ENCODE data around the gene RPS6KA2.
A peak's percentile ranks its signal among the peaks of the same experiment; 100 is the strongest.

The RPS6KA2 gene

DNA sequence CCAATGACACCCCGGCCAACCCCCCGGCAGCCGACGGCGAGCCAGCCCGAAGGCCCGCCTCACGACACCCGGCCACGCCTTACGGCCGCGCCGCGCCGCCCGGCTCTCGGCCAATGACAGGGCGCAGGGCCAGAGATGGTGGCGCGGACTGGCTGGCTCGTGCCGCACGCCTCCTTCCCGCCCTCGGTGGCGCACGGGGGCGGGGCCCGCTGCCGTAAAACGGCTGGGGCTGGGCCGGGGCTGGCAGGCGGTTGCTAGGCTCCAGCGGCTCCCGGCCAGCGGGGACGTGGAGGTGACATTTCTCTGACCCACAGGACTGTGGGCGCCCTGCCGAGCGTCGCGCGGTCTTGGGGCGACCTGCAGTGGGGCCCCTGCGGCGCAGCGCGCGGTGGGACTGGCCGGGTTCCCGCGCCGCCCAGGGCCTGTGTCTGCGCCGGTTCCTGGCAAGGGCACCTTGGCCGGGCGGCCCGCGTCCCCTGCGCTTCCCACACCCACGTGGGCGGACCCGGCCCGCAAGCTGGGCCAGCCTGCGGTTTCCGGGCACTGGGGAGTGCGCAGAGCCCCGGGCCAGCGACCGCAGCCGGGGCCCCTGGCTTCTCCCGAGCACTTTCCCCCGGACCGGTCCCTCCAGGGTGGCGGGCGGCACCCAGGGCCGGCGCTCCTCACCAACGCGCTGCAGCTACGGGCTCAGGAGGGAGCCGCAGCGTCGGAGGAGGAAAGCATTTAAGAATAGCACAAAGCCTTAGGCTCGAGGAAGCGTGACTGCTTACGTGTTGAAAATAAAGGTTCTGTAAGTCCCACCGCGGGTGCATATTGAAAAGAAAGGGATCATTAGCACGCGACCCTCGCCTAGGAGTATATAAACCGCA, 243.9 kb downstream of the RPS6KA2 start, which contains the start of gene MPC1:
MPC1 (minus strand) TSS at position 8 of the 869 bp plus-strand sequence. CDS start 64 bp downstream, outside the sequence.
- H3K27ac ChIP-seq (ENCODE audit: insufficient read depth, low read length, poor library complexity, severe bottlenecking): peak within 1 kb of the TSS; percentile 76
- H3K9me3 ChIP-seq (ENCODE audit: control insufficient read depth, low read length): no peaks in the 10 kb centered on the region
- H3K4me1 ChIP-seq (ENCODE audit: control insufficient read depth, insufficient read depth, low read length, poor library complexity, severe bottlenecking): peaks cover 5% of the 10 kb centered on the region
- peak; percentile 84 to 90 (median 89) for DNase-seq
- peak within 1 kb of the TSS; percentile 87 for H3K4me3 ChIP-seq (ENCODE audit: insufficient read depth, low read depth, low read length, poor library complexity, severe bottlenecking)
- no peaks in the 10 kb centered on the region for H3K36me3 ChIP-seq (ENCODE audit: control insufficient read depth, insufficient read depth, low read length)
- no peaks in the 10 kb centered on the region for H3K27me3 ChIP-seq (replicated peaks; ENCODE audit: control insufficient read depth, insufficient read depth, low read length, poor library complexity, severe bottlenecking)

DNA sequence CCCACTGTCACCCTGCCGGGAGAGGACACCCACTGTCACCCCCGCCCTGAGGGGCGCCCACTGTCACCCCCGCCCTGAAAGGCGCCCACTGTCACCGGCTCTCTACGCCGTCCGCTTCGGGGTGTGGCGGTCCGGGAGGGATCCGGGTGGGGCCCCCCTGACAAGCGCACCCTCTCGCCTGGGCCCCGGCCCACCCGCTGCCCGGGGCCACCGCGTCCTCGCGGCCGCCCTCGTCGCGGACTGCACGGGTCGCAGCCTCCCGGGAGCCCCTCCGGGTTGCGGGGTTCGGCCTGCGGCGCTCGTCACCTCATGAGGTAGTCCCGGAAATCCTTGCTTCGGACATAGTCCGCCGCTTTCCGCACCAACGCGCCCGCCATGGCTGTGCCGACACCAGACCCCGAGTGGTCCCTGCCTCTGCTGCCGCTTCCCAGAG, 244.5 kb downstream of the RPS6KA2 start:
- H3K27me3 ChIP-seq (replicated peaks; ENCODE audit: control insufficient read depth, insufficient read depth, low read length, poor library complexity, severe bottlenecking): no peaks in the 10 kb centered on the region
- H3K36me3 ChIP-seq (ENCODE audit: control insufficient read depth, insufficient read depth, low read length): no peaks in the 10 kb centered on the region
- no peak for DNase-seq
- no peaks in the 10 kb centered on the region for H3K9me3 ChIP-seq (ENCODE audit: control insufficient read depth, low read length)
- peak overlapping the region; percentile 87 for H3K4me3 ChIP-seq (ENCODE audit: insufficient read depth, low read depth, low read length, poor library complexity, severe bottlenecking)
- H3K27ac ChIP-seq (ENCODE audit: insufficient read depth, low read length, poor library complexity, severe bottlenecking): peak overlapping the region; percentile 76
- H3K4me1 ChIP-seq (ENCODE audit: control insufficient read depth, insufficient read depth, low read length, poor library complexity, severe bottlenecking): peaks cover 5% of the 10 kb centered on the region

DNA sequence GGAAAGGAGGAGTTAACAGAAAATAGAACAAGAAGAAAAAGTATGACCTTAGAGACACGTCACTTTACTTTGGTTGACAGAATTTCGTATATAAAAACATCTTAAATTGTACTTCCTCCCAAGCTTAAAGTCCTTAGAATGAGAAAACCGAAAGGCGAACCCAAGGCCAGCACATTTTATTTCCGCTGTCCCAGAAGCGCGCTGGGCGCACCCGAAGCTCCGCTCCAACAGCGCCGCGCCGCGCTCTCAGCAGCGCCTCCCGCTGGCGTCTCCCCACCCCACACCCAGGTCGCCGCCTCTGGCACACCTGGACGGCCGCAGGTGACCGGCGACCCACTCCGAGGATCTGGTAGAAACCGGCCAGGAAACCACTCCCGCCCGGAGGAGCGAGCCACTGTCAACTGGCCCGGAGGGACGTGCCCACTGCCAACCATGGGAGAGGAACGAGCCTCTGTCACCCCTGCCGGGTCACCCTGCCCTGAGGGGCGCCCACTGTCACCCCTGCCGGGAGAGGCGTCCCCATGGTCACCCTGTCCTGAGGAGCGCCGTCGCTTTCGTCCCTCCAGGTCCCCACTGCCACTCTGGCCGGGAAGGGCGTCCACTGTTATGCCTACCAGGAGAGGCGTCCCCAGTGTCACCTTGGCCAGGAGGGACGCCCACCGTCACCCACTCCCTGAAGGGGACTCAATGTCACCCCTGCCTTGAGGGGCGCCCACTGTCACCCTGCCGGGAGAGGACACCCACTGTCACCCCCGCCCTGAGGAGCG, 245.1 kb downstream of the RPS6KA2 start:
- DNase-seq: peak; percentile 23 to 48 (median 32)
- peak overlapping the region; percentile 76 for H3K27ac ChIP-seq (ENCODE audit: insufficient read depth, low read length, poor library complexity, severe bottlenecking)
- peak overlapping the region; percentile 87 for H3K4me3 ChIP-seq (ENCODE audit: insufficient read depth, low read depth, low read length, poor library complexity, severe bottlenecking)
- H3K36me3 ChIP-seq (ENCODE audit: control insufficient read depth, insufficient read depth, low read length): no peaks in the 10 kb centered on the region
- no peaks in the 10 kb centered on the region for H3K9me3 ChIP-seq (ENCODE audit: control insufficient read depth, low read length)
- H3K4me1 ChIP-seq (ENCODE audit: control insufficient read depth, insufficient read depth, low read length, poor library complexity, severe bottlenecking): peaks cover 5% of the 10 kb centered on the region
- H3K27me3 ChIP-seq (replicated peaks; ENCODE audit: control insufficient read depth, insufficient read depth, low read length, poor library complexity, severe bottlenecking): no peaks in the 10 kb centered on the region

DNA sequence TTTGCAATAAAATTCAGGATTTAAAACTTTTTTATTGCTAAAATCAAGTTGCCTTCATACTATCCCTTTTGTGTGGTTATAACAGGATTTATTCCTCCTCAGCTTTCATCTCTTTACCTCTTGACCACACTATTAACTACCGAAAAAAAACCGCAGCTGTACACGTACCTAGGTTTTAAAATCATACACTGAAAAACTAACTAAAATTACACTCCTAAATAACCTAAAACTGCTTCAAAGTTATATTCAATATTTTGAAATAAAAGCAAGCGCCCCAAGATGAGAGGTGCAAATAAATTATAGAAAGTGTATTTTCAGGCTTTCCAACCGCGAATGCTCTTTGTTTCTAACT, 245.7 kb downstream of the RPS6KA2 start:
- no peaks in the 10 kb centered on the region for H3K9me3 ChIP-seq (ENCODE audit: control insufficient read depth, low read length)
- no peak overlapping the region for H3K27ac ChIP-seq (ENCODE audit: insufficient read depth, low read length, poor library complexity, severe bottlenecking)
- H3K4me3 ChIP-seq (ENCODE audit: insufficient read depth, low read depth, low read length, poor library complexity, severe bottlenecking): peak overlapping the region; percentile 87
- no peaks in the 10 kb centered on the region for H3K36me3 ChIP-seq (ENCODE audit: control insufficient read depth, insufficient read depth, low read length)
- H3K4me1 ChIP-seq (ENCODE audit: control insufficient read depth, insufficient read depth, low read length, poor library complexity, severe bottlenecking): peaks cover 5% of the 10 kb centered on the region
- no peak for DNase-seq
- H3K27me3 ChIP-seq (replicated peaks; ENCODE audit: control insufficient read depth, insufficient read depth, low read length, poor library complexity, severe bottlenecking): no peaks in the 10 kb centered on the region

DNA sequence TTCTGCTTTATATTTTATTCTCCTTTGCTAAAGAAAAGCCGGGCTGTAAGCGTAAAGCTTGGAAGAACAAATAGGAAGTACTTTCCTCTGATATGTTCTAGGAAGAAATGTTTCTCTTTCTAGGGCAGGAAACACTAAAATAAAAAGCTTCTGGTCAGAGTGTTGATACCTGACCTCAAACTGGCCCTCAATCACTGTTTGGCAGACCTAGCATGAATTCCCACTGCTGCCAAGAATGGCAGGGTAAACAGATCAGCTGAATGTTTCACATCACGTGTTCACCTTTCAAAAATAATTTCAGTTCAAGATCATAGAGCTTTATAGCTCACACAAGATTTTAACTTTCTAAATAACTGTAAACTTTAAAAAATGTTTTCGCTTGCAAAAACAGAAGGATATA, 247.3 kb downstream of the RPS6KA2 start:
- Histone ChIP-seq H3K4me3 (ENCODE audit: insufficient read depth, low read depth, low read length, poor library complexity, severe bottlenecking) (no peak overlapping the region), H3K9me3 (ENCODE audit: control insufficient read depth, low read length) (no peaks in the 10 kb centered on the region), H3K36me3 (ENCODE audit: control insufficient read depth, insufficient read depth, low read length) (no peaks in the 10 kb centered on the region), H3K27me3 (replicated peaks; ENCODE audit: control insufficient read depth, insufficient read depth, low read length, poor library complexity, severe bottlenecking) (no peaks in the 10 kb centered on the region), H3K4me1 (ENCODE audit: control insufficient read depth, insufficient read depth, low read length, poor library complexity, severe bottlenecking) (peaks cover 5% of the 10 kb centered on the region), H3K27ac (ENCODE audit: insufficient read depth, low read length, poor library complexity, severe bottlenecking) (no peak overlapping the region)
- DNase-seq: no peak

DNA sequence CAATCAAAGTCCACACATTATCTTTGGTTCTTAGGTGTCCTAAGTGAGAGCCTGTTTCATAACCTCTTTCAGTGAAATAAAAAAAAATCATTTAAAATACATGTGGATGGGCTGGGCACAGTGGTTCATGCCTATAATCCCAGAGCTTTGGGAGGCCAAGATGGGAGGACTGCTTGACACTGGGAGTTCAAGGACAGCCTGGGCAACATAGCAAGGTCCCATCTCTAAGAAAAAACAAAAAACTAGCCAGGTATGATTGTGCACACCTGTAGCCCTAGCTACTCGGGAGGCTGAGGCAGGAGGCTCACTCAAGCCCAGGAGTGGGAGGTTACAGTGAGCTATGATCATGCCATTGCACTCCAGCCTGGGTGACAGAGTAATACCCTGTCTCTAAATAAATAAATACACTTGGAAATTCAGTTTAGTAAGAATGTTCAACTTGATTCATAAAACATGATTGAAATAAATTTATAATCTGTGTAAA, 247.9 kb downstream of the RPS6KA2 start:
- Histone ChIP-seq H3K27me3 (replicated peaks; ENCODE audit: control insufficient read depth, insufficient read depth, low read length, poor library complexity, severe bottlenecking) (no peaks in the 10 kb centered on the region), H3K9me3 (ENCODE audit: control insufficient read depth, low read length) (no peaks in the 10 kb centered on the region), H3K36me3 (ENCODE audit: control insufficient read depth, insufficient read depth, low read length) (no peaks in the 10 kb centered on the region), H3K27ac (ENCODE audit: insufficient read depth, low read length, poor library complexity, severe bottlenecking) (no peak overlapping the region), H3K4me3 (ENCODE audit: insufficient read depth, low read depth, low read length, poor library complexity, severe bottlenecking) (no peak overlapping the region), H3K4me1 (ENCODE audit: control insufficient read depth, insufficient read depth, low read length, poor library complexity, severe bottlenecking) (peaks cover 5% of the 10 kb centered on the region)
- DNase-seq: no peak

DNA sequence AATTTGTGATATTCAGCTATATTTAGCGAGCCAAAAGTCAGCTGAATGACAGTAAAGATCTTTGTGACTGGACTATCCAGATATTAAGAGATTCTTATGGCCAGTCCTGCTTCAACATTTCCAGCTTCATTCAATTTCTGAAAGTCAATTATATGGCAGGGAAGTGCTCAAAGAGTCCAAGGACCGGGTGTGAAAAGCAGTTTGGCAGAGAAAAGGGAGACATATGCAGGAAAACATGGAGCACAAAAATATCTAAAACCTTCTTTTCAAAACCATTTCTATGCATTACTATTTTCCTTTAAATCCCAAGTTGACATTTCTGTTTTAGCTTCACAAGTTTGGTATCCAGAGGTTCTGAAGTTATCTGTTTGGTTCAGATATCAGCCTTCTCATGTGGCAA, 249.3 kb downstream of the RPS6KA2 start:
- no peak overlapping the region for H3K4me3 ChIP-seq (ENCODE audit: insufficient read depth, low read depth, low read length, poor library complexity, severe bottlenecking)
- no peaks in the 10 kb centered on the region for H3K9me3 ChIP-seq (ENCODE audit: control insufficient read depth, low read length)
- H3K36me3 ChIP-seq (ENCODE audit: control insufficient read depth, insufficient read depth, low read length): no peaks in the 10 kb centered on the region
- no peaks in the 10 kb centered on the region for H3K27me3 ChIP-seq (replicated peaks; ENCODE audit: control insufficient read depth, insufficient read depth, low read length, poor library complexity, severe bottlenecking)
- DNase-seq: no peak
- H3K27ac ChIP-seq (ENCODE audit: insufficient read depth, low read length, poor library complexity, severe bottlenecking): no peak overlapping the region
- H3K4me1 ChIP-seq (ENCODE audit: control insufficient read depth, insufficient read depth, low read length, poor library complexity, severe bottlenecking): peaks cover 5% of the 10 kb centered on the region

DNA sequence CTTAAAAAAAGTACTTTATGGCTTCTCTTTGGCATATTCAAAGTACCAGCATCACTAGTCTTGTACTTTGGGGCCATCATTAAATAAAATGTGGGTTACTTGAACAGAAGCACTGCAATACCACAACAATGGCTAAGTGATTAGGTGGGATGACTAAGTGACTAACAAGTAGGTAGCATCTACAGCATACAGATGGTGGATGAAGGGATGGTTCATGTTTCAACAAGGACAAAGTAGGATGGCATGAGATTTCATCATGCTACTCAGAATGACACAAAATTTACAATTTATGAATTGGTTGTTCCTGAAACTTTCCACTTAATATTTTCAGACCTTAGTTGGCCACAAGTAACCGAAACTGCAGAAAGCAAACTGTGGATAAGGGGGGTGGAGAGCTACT, 252.0 kb downstream of the RPS6KA2 start:
- no peak for DNase-seq
- Histone ChIP-seq H3K4me1 (ENCODE audit: control insufficient read depth, insufficient read depth, low read length, poor library complexity, severe bottlenecking) (no peaks in the 10 kb centered on the region), H3K36me3 (ENCODE audit: control insufficient read depth, insufficient read depth, low read length) (no peaks in the 10 kb centered on the region), H3K27ac (ENCODE audit: insufficient read depth, low read length, poor library complexity, severe bottlenecking) (no peak overlapping the region), H3K27me3 (replicated peaks; ENCODE audit: control insufficient read depth, insufficient read depth, low read length, poor library complexity, severe bottlenecking) (no peaks in the 10 kb centered on the region), H3K4me3 (ENCODE audit: insufficient read depth, low read depth, low read length, poor library complexity, severe bottlenecking) (no peak overlapping the region), H3K9me3 (ENCODE audit: control insufficient read depth, low read length) (no peaks in the 10 kb centered on the region)

DNA sequence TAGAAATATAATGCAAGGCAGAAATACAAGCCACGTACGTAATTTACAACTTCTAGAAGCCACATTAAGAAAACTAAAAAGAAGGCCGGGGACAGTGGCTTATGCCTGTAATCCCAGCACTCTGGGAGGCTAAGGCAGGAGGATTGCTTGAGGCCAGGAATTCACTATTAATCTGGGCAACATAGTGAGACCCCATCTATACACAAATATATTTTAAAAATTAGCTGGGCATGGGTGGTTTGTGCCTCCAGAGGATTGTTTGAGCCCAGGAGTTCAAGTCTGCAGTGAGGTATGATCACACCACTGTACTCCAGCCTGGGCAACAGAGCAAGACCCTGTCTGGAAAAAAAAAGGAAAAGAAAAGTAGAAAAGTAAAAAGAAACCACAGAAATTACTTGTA, 256.6 kb downstream of the RPS6KA2 start:
- Histone ChIP-seq H3K27me3 (replicated peaks; ENCODE audit: control insufficient read depth, insufficient read depth, low read length, poor library complexity, severe bottlenecking) (no peaks in the 10 kb centered on the region), H3K9me3 (ENCODE audit: control insufficient read depth, low read length) (no peaks in the 10 kb centered on the region), H3K27ac (ENCODE audit: insufficient read depth, low read length, poor library complexity, severe bottlenecking) (no peak overlapping the region), H3K36me3 (ENCODE audit: control insufficient read depth, insufficient read depth, low read length) (peaks cover 8% of the 10 kb centered on the region), H3K4me3 (ENCODE audit: insufficient read depth, low read depth, low read length, poor library complexity, severe bottlenecking) (no peak overlapping the region), H3K4me1 (ENCODE audit: control insufficient read depth, insufficient read depth, low read length, poor library complexity, severe bottlenecking) (no peaks in the 10 kb centered on the region)
- DNase-seq: no peak

DNA sequence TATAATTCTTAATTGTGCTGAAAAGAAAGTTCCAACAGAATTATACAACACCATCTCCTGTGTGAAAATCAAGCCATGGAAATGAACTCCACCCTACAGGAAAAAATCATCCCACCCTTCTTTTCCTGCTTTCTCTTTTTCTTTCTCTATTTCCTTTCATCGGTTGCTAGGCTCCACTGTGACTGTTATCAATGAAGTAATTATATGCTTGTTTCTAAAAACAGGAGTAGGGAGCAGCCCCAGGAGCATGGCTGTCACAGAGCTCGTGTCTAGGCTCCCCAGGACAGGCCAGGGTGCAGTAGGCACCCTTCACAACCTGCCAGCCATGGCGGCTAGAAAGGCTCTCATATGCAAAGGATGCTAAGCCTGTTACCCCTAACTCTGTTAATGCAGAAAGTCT, 257.3 kb downstream of the RPS6KA2 start:
- H3K27me3 ChIP-seq (replicated peaks; ENCODE audit: control insufficient read depth, insufficient read depth, low read length, poor library complexity, severe bottlenecking): no peaks in the 10 kb centered on the region
- peaks cover 10% of the 10 kb centered on the region for H3K36me3 ChIP-seq (ENCODE audit: control insufficient read depth, insufficient read depth, low read length)
- DNase-seq: no peak
- no peak overlapping the region for H3K4me3 ChIP-seq (ENCODE audit: insufficient read depth, low read depth, low read length, poor library complexity, severe bottlenecking)
- H3K4me1 ChIP-seq (ENCODE audit: control insufficient read depth, insufficient read depth, low read length, poor library complexity, severe bottlenecking): no peaks in the 10 kb centered on the region
- H3K27ac ChIP-seq (ENCODE audit: insufficient read depth, low read length, poor library complexity, severe bottlenecking): no peak overlapping the region
- no peaks in the 10 kb centered on the region for H3K9me3 ChIP-seq (ENCODE audit: control insufficient read depth, low read length)
